UCSD-AML1 (cell line): ENCODE results near the gene HADH.
"Not testable (repeated sequence)": the region's sequence is repeated elsewhere in the genome, so short reads cannot be mapped to it uniquely, and the experiment has no call there.

Source experiments
- DNase-seq: peaks from one replicate; lab custom pipeline; 2025; ENCODE audit not compliant: unreplicated experiment; lab: John Stamatoyannopoulos, UW

HADH gene

DNA sequence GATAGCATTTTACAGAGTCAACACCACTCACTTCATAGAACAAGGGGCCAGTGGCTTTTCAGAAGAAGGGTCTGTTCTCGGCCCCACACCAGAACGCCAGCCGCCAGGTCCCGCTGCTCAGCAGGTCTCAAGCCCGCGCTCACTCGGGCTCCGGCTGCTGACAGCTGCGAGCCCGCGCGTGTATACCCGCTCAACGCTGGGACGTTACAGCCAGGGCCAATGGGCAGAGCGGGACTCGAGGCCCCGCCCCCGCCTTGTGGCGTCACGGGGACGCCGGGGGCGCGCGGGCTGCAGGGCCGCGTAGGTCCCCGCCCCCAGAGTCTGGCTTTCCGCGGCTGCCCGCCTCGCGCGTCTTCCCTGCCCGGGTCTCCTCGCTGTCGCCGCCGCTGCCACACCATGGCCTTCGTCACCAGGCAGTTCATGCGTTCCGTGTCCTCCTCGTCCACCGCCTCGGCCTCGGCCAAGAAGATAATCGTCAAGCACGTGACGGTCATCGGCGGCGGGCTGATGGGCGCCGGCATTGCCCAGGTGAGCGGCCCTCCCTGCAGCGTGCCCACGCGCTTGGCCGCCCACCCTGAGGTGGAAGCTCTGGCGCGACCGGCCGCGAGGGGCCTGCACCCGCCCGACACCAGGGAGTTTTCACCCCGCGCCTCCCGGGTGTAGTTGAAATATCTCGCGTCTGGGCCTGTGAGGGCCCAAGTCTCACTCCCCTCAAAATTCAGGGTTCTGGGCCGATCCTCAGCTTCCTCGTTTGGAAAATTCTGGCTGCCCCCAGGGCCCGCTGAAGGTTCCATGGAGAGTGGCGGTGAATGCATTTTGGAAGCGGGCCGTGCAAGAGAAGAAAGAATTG, at the start of gene HADH:
Gene HADH (plus strand): TSS at position 353 of the 850 bp plus-strand sequence. CDS start 44 bp downstream, at position 397.
- DNase-seq = peak; percentile 94

DNA sequence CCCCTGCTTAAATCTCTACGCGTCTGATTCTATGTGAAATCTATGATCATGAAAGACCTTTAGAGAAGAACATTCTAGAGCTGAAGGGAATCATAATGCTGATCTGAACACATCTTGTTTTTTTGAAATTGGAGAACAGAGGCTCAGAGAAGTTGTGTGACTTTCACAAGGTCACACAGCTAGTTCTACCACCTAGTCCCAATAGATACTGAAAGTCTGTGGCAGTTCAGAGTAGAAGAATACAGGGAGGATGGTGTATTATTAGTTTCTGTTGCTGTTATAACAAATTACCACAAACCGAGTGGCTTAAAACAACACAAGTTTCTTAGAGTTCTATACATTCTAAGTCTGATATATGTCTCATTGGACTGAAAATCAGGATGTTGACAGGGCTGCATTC, 43.9 kb upstream of the HADH start:
- DNase-seq = no peak

GRCh38 chr4:107950746-107951540, 38.7 kb upstream of the HADH start:
- no peak for DNase-seq

- no peak for DNase-seq
Measured at GRCh38 chr4:107951551-107951950, 38.1 kb upstream of the HADH start.

DNA sequence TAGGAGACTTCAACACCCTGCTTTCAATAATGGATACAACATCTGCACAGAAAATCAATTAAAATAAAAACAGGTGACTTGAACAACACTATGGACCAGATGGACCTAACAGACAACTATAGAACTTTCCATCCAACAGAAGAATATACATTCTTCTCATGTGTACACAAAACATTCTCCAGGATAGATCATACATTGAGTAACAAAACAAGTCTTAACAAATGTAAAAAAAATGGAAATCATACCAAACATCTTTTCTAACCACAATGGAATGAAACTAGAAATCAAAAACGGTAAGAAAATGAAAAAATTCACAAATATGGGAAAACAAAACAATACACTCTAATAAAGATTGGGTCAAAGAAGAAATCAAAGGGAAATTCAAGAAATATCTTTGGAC, 33.7 kb upstream of the HADH start:
- no peak for DNase-seq

DNA sequence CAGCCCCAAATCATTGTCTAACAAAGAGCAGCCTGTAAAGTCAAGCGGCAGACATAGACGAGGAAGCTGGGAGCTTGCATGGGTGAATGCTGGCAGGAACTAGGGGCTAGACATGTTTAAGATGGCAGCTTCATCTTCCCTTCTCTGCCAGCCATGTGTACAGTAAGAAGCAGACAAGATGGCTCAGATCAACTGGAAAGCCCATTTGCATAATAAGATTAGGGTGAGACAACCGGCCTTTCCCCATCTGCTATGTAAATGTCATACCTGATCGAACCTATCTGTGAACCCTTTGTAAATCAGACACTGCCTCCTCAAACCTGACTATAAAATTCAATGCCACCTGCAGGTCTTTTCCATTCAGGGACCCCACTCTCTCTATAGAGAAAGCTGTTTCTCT, 22.8 kb upstream of the HADH start:
- DNase-seq = no peak

- DNase-seq = not testable (repeated sequence)
Measured at GRCh38 chr4:107967519-107967918, 22.2 kb upstream of the HADH start.

- DNase-seq = not testable (repeated sequence)
Measured at GRCh38 chr4:107967921-107968320, 21.8 kb upstream of the HADH start.

DNA sequence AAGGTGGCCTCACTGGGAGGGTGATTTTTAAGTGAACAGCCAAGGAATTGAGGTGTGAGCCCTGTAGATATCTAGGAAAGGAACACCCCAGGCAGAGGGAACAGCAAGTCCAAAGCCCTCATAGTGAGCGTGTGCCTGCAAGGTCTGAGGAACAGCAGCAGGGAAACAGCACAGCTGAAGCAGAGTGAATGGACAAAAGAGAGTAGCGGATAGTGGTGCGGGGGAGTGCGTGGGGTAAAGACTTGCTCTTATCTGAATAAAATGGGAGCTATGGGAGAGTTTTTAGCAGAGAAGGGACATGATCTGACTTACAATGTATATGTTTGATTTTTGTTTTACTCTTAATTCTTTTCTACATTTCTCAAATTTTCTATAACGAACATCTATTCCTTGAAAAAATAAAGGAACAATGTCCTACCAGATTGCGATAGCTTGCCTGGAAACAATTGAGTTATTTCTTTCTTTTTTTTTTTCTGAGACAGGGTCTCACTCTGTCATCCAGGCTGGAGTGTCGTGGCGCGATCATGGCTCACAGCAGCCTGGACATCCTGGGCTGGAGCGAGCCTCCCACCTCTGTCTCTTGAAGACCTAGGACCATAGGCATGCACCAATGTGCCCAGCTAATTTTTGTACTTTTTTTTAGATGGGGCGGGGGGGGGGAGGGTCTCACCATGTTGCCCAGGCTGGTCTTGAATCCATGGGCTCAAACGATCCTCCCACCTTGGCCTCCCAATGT, 19.5 kb upstream of the HADH start:
- DNase-seq = no peak

GRCh38 chr4:107972605-107973004, 17.1 kb upstream of the HADH start:
- no peak for DNase-seq

DNA sequence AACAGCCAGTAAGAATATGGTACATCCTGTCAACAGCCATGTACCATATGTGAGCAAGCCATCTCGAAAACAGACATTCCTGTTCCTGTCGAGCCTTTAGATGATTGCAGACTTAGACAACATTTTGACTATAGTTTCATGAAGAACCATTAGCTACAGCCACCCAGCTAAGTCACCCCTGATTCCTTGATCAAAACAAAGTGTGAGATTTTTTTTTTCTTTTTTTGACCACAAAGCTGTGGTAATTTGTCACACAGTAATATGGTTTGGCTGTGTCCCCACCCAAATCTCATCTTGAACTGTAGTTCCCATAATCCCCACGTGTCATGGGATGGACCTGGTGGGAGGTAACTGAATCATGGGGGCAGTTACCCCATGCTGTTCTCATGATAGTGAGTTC, 15.2 kb upstream of the HADH start:
- no peak for DNase-seq

- DNase-seq = no peak
Measured at GRCh38 chr4:107977482-107977881, 12.2 kb upstream of the HADH start.

DNA sequence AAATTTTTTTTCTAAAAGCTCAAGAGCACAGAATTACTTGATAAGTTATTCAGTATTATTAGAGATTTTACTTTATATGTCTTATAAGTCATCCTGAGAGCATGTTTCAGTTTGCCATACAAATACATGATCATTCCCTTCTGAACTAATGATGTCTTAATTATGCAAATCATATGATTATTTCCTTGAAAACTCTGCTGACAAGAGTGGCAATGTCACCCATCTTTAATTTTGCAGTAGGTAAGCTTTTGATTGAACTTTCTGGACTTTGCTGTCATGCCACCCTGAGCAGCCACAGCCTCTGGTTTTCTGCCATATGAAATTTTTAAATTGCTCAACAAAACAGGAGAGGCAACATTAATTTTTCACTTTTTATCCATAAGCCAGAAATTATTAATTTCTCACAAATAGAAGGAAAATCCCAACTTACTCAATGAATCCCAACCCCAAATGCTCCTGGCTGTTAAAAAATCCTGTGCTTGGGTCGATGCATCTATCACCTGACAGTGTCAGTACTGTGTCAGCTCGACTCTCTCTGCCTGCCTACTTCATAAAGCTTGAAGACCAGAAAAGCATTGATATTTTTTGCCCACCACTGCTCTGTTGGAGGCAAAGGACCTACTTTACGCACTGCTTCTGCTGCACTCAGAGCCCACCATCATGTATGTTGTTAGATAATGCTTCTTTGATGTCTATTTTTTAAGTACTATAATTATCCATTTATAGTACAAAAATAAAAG, 11.6 kb upstream of the HADH start:
- no peak for DNase-seq

- no peak for DNase-seq
Measured at GRCh38 chr4:107978716-107979451, 10.8 kb upstream of the HADH start.

DNA sequence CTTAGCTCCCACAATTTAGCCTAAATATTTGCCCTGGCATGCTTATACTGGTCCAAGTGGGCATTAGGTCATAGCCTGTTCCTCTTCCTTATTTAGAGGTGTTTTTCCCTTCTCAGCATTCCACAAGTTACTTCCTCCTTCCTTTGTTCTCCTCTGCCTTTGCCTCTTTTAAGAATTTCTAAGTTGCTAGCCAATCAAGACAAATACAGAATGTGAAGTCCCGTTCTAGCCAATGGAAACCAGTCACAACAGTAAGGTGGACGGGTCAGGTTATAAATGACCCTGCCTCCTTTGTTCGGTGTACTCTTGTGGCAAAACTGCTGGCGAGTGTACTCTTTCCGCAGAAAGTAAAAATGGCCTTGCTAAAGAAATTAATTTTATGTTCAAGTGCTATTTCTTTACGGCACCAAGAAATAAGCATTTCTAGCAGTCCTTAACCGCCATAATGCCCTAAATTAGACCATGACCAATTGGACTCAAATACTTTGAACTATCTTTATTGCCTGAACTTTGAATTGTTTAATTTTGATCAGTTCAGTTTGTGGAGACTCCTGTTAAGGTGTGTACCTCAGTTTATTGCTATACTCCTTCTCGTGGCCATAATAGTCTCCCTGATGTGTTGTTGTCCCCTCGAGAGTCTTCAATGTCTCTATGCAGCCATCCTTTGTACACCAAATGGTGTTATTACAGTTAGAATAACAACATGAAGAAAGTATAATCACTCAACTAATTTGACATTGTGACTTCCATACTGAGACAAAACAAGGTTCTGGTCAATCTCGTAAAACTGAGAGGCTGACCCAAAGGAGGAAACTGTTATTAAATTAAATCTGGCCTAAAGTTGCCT, 1.6 kb upstream of the HADH start:
- no peak for DNase-seq

GRCh38 chr4:107988763-107989035, 990 bp upstream of the HADH start:
- no peak for DNase-seq

DNA sequence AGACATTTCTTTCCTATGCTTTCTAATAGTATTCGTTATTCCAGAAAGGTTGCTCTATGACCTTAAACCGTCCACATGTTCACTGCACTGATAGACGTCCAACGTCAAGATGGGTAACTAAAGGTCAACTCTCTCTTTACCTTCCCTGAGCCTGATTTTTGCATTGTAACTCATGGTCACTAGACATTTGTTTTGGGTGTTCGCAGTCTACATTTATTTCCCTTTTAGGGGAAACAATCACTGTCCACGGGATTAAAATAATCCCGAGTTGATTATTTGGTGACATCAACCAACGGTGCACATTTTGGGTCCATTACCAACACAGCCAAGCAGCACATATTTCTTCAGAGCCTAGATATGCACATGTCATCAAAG, 540 bp upstream of the HADH start:
- DNase-seq = no peak

DNA sequence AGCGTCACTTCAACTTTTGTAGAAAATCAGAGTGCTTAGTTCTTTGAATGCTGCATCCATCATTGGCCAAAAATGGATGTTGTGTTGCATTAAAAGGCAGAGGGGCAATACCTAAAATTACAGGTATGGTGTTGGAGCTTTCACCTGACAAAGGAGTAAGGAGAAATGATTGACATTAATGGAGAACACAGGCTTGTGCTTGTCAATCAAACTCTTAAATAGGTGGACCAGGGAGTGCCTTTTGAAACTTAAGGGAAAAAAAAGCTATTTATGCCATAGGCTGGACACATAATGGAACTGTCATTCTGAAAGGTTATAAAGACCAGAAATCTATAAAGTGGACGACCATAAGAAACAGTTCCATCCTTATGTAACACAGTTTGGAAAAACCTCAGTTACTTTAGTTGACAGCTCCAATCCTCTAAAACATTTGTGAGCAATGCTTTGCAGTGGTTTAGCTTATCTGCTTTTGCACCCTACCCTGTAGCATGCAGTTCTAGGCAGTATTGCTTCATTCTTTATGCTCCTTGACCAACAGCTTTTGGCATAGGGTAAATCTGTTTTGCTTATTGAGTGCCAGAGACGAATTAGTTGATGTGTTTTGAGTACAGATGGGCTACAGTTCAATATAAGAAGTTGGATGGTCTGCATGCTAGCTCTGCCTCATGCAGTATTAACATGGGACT, 2.4 kb downstream of the HADH start:
- DNase-seq = no peak

DNA sequence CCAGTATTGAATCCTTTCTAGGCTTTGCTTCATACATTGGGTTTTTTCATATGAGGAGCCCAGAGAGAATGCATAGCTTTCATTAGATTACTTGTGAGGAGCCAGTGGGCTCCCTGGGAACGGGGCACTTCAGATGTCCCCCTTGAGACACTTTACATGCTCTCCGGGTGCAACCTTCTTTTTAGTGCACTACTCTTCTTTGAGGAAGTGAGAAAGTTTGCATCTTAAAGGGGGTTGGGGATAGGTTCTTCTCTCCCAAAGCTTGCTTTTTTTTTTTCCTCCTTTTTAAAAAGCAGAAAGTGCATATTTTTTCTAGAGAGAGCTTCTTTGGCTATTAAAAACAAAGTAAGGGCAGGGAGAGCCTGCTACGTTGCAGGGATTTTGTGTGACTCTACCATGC, 4.3 kb downstream of the HADH start:
- DNase-seq = no peak
